Tibial artery (tissue), 4 donors: Measurements from ENCODE around the gene EPN2.
A peak's percentile ranks its signal among the peaks of the same experiment; 100 is the strongest.
"Not testable (repeated sequence)": the region's sequence is repeated elsewhere in the genome, so short reads cannot be mapped to it uniquely, and the experiment has no call there.

Experiments used
- DNase-seq, 2 donors: peaks; one replicate each; pipeline ENCODE4 v3.0.0-alpha.2; 2019
- H3K27ac ChIP-seq, 2 donors: fragments of 200-600 bp; sonication (generic) in 1 of 2; 1 replicate in 1 of 2; 2 replicates in 1 of 2; pipeline ENCODE4 v1.5.1; 2018 to 2019; ENCODE audit warnings: mild to moderate bottlenecking in 1 of 2
- H3K27me3 ChIP-seq, 2 donors: fragments of 200-600 bp; sonication (generic) in 1 of 2; one replicate each; pipeline versions ENCODE4 v1.5.1 to v1.6.0; 2016 to 2019
- H3K36me3 ChIP-seq, 3 donors: fragments of 200-600 bp; sonication (generic) in 2 of 3; one replicate each; pipeline ENCODE4 v1.5.1; 2016 to 2019; ENCODE audit warnings: mild to moderate bottlenecking in 2 of 3
- H3K4me1 ChIP-seq, 4 donors: fragments of 200-600 bp; sonication (generic) in 2 of 4; 1 replicate in 3 of 4; 2 replicates in 1 of 4; pipeline ENCODE4 v1.5.1; 2016 to 2019
- H3K4me3 ChIP-seq, 2 donors: fragments of 200-600 bp; sonication (generic) in 1 of 2; 1 replicate in 1 of 2; 2 replicates in 1 of 2; pipeline ENCODE4 v1.5.1; 2018 to 2019; ENCODE audit warnings: mild to moderate bottlenecking in 2 of 2
- H3K9me3 ChIP-seq, 3 donors: fragments of 200-600 bp; sonication (generic) in 1 of 3; one replicate each; pipeline ENCODE4 v1.5.1; 2016 to 2019
- intact Hi-C: fragments of 100-400 bp; cut with DNase I; formaldehyde crosslinking; loops from one replicate; pipeline ENCODE4 v1.15.0; 2023; ENCODE audit warnings: low total_unique reads
- TF ChIP-seq, protein P1 (sequence below), 2 experiments: fragments of 200-600 bp in 1 of 2; fragments of 450-650 bp in 1 of 2; IDR thresholded peaks; one replicate each; pipeline ENCODE4 v1.5.1; 2017 to 2019; ENCODE audit warnings: antibody characterized with exemption in 2 of 2, mild to moderate bottlenecking in 1 of 2, moderate library complexity in 1 of 2

The EPN2 gene

DNA sequence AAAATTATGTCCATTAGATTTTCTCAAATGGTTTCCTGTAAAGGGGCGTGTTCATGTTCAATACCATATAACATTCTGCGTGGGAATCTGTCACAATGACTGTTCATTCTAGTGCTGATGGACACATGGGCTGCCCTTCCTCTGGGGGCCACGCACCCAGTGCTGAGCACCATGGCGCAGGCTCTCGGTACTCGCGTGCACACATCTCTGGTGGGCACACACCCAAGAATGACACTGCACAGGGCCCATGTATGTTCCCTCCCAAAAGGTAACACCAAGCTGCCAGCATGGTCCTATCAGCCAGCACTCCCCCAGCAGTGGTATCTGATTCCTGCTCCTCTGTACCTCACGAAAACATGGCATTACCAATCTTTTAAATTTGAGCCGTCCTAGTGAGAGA lies 111.6 kb downstream of the EPN2 start:
- intact Hi-C loops, result no loop called here
- TF ChIP-seq, protein P1, sequence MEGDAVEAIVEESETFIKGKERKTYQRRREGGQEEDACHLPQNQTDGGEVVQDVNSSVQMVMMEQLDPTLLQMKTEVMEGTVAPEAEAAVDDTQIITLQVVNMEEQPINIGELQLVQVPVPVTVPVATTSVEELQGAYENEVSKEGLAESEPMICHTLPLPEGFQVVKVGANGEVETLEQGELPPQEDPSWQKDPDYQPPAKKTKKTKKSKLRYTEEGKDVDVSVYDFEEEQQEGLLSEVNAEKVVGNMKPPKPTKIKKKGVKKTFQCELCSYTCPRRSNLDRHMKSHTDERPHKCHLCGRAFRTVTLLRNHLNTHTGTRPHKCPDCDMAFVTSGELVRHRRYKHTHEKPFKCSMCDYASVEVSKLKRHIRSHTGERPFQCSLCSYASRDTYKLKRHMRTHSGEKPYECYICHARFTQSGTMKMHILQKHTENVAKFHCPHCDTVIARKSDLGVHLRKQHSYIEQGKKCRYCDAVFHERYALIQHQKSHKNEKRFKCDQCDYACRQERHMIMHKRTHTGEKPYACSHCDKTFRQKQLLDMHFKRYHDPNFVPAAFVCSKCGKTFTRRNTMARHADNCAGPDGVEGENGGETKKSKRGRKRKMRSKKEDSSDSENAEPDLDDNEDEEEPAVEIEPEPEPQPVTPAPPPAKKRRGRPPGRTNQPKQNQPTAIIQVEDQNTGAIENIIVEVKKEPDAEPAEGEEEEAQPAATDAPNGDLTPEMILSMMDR (IDR thresholded peaks at IDR 0.05), result no peak

GRCh38 chr17:19353401-19353800 lies 116.2 kb downstream of the EPN2 start:
- H3K27me3 ChIP-seq, intact Hi-C loops, H3K4me3 ChIP-seq, H3K9me3 ChIP-seq, H3K27ac ChIP-seq, H3K4me1 ChIP-seq: not testable (repeated sequence)
- H3K36me3 ChIP-seq, result peaks cover 0 to 21% (median 0%) of the 10 kb centered on the region in 3 donors
- DNase-seq, result peak; percentile 9 to 43

More for the DNA sequence above, 111.6 kb downstream of the EPN2 start:
- no peaks in the 10 kb centered on the region for H3K36me3 ChIP-seq
- no peaks in the 10 kb centered on the region for H3K27me3 ChIP-seq
- no peak overlapping the region for H3K27ac ChIP-seq
- peaks cover 0 to 41% (median 24%) of the 10 kb centered on the region in 4 donors for H3K4me1 ChIP-seq
- no peaks in the 10 kb centered on the region for H3K9me3 ChIP-seq
- H3K4me3 ChIP-seq, result no peak overlapping the region
- peak in 1 of 2 donors; percentile 17 for DNase-seq

DNA sequence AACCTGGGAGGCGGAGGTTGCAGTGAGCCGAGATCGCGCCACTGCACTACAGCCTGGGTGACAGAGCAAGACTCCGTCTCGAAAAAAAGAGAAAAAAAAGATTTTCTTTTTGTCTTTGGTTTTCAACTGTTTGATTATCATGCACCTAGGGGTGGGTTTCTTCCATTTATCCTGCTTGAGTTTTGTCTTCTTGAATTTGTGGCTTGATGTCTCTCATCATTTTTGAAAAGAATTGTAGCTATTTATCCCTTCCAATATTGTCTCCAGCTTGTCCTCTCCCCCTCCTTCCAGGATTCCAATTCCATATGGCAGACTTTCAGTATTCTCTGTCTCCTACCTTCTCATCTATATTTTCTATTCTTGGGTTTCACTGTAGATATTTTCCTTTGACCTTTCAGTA lies 117.6 kb downstream of the EPN2 start:
- intact Hi-C loops, result no loop called here
- Histone ChIP-seq H3K27me3 (no peaks in the 10 kb centered on the region), H3K36me3 (peaks cover 0 to 32% (median 0%) of the 10 kb centered on the region in 3 donors), H3K9me3 (no peaks in the 10 kb centered on the region), H3K4me1 (no peaks in the 10 kb centered on the region), H3K4me3 (no peak overlapping the region), H3K27ac (no peak overlapping the region)
- no peak for DNase-seq
- TF ChIP-seq, protein P1 (IDR thresholded peaks at IDR 0.05), result no peak

GRCh38 chr17:19357351-19357750 lies 120.2 kb downstream of the EPN2 start:
- TF ChIP-seq, protein P1 (IDR thresholded peaks at IDR 0.05), result no peak
- H3K27ac ChIP-seq, result no peak overlapping the region
- no peak overlapping the region for H3K4me3 ChIP-seq
- peaks cover 0 to 32% (median 0%) of the 10 kb centered on the region in 3 donors for H3K36me3 ChIP-seq
- peak in 1 of 2 donors; percentile 0 for DNase-seq
- intact Hi-C loops, result no loop called here
- H3K9me3 ChIP-seq, result no peaks in the 10 kb centered on the region
- H3K4me1 ChIP-seq, result peaks cover 0 to 13% (median 8%) of the 10 kb centered on the region in 4 donors
- H3K27me3 ChIP-seq, result no peaks in the 10 kb centered on the region

GRCh38 chr17:19357761-19358160 lies 120.6 kb downstream of the EPN2 start:
- TF ChIP-seq, protein P1 (IDR thresholded peaks at IDR 0.05), result no peak
- no peak overlapping the region for H3K4me3 ChIP-seq
- no peak overlapping the region for H3K27ac ChIP-seq
- peak in 1 of 2 donors; percentile 5 for DNase-seq
- no peaks in the 10 kb centered on the region for H3K27me3 ChIP-seq
- intact Hi-C loops, result no loop called here
- no peaks in the 10 kb centered on the region for H3K9me3 ChIP-seq
- peaks cover 0 to 13% (median 8%) of the 10 kb centered on the region in 4 donors for H3K4me1 ChIP-seq
- H3K36me3 ChIP-seq, result peaks cover 0 to 32% (median 0%) of the 10 kb centered on the region in 3 donors

DNA sequence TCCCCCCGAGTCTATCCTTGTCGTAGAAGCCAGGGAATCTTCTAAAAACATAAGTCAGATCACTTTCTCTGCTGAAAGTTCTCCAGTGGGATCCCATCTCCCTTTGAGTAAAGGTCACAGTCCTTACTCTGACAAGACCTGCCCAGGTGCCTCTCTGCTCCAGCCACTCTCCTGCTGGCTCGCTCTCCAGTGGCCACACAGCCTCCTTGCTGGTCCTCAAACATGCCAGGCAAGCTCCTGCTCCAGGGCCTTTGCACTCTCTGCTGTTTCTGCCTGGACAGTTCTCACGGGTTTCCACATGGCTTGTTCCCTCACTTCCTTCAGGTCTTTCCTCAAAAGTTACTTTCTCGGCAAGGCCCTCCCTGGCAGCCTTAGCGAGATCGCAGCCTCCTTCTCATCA lies 122.0 kb downstream of the EPN2 start:
- intact Hi-C loops, result no loop called here
- peak in 1 of 2 donors; percentile 13 for DNase-seq
- Histone ChIP-seq H3K36me3 (peaks cover 0 to 32% (median 0%) of the 10 kb centered on the region in 3 donors), H3K4me1 (peaks cover 0 to 18% (median 11%) of the 10 kb centered on the region in 4 donors), H3K9me3 (no peaks in the 10 kb centered on the region), H3K27ac (no peak overlapping the region), H3K27me3 (no peaks in the 10 kb centered on the region), H3K4me3 (no peak overlapping the region)
- TF ChIP-seq, protein P1 (IDR thresholded peaks at IDR 0.05), result no peak
